ENCODE measurements around the gene HOXB4.

- no peak for TF ChIP-seq CTCF (conservative IDR thresholded peaks at IDR 0.05; ENCODE audit: low read depth, low read length)
- no peak for TF ChIP-seq EZH2 (IDR thresholded peaks at IDR 0.05; ENCODE audit: low read length, unreplicated experiment)
- TF ChIP-seq EZH2phosphoT487 (IDR thresholded peaks at IDR 0.05; ENCODE audit: borderline replicate concordance, low read length), result no peak
These were observed 22.3 kb upstream of the HOXB4 start for GRCh38 chr17:48600244-48601098.

All from PC-3 (cell line).